GM12878 (cell line): Measurements from ENCODE around the gene IFI6. TPM values are rescaled to one million over a fixed set of nuclear protein-coding genes. Genes with fewer than 3 reads are reported as not detected.

Experiments
- ATF7 ChIP-seq: fragments of 450-650 bp; IDR thresholded peaks from 2 replicates; pipeline ENCODE4 v1.6.1; 2016; ENCODE audit warnings: low read depth, mild to moderate bottlenecking
- BCL11A ChIP-seq: IDR thresholded peaks from 2 replicates; pipeline ENCODE4 v1.6.1; 2011; ENCODE audit warnings: low read depth, low read length
- BRCA1 ChIP-seq: IDR thresholded peaks from 2 replicates; pipeline ENCODE4 v1.6.1; 2011; ENCODE audit warnings: low read depth, low read length, improper control_type of control experiment
- CBX5 ChIP-seq: sonication (generic); IDR thresholded peaks from 2 replicates; pipeline ENCODE4 v1.6.1; 2016; ENCODE audit warnings: low read depth, moderate library complexity, mild to moderate bottlenecking, inconsistent platforms
- CEBPB ChIP-seq, 2 experiments: fragments of 150-350 bp in 1 of 2; IDR thresholded peaks; 2 replicates each; pipeline ENCODE4 v1.6.1; 2012 to 2014; ENCODE audit warnings: low read depth in 2 of 2, low read length in 2 of 2, borderline replicate concordance in 1 of 2, inconsistent platforms in 1 of 2
- CREM ChIP-seq: IDR thresholded peaks from 2 replicates; pipeline ENCODE4 v1.6.1; 2014; ENCODE audit warnings: antibody characterized with exemption, low read depth
- DPF2 ChIP-seq: fragments of 450-650 bp; IDR thresholded peaks from 2 replicates; pipeline ENCODE4 v1.6.1; 2017; ENCODE audit warnings: mild to moderate bottlenecking
- GABPA ChIP-seq: IDR thresholded peaks from 2 replicates; pipeline ENCODE4 v1.6.1; 2014; ENCODE audit warnings: antibody characterized with exemption, low read depth, mild to moderate bottlenecking, inconsistent platforms
- HDAC2 ChIP-seq: fragments of 200-600 bp; sonication (generic); IDR thresholded peaks from 2 replicates; pipeline ENCODE4 v1.6.1; 2017
- IRF5 ChIP-seq: fragments of 450-650 bp; IDR thresholded peaks from 2 replicates; pipeline ENCODE4 v1.6.1; 2017; ENCODE audit warnings: borderline replicate concordance
- JUND ChIP-seq: IDR thresholded peaks from 2 replicates; pipeline ENCODE4 v1.6.1; 2012; ENCODE audit warnings: low read depth, mild to moderate bottlenecking, low read length, improper control_type of control experiment, moderate library complexity
- KAT2A ChIP-seq: conservative IDR thresholded peaks from 2 replicates; pipeline ENCODE4 v1.6.1; 2011; ENCODE audit warnings: low read depth, low read length; ENCODE audit not compliant: control insufficient read depth
- MEF2B ChIP-seq: fragments of 450-650 bp; IDR thresholded peaks from 2 replicates; pipeline ENCODE4 v1.6.1; 2018; ENCODE audit warnings: mild to moderate bottlenecking, moderate library complexity; ENCODE audit not compliant: partially characterized antibody, poor library complexity, severe bottlenecking
- MXI1 ChIP-seq: fragments of 150-350 bp; IDR thresholded peaks from 2 replicates; pipeline ENCODE4 v1.6.1; 2011; ENCODE audit warnings: low read depth, mild to moderate bottlenecking, inconsistent platforms, low read length, improper control_type of control experiment
- NBN ChIP-seq: fragments of 450-650 bp; IDR thresholded peaks from 2 replicates; pipeline ENCODE4 v1.6.1; 2016
- NR2C1 ChIP-seq: fragments of 450-650 bp; IDR thresholded peaks from 2 replicates; pipeline ENCODE4 v1.6.1; 2017; ENCODE audit warnings: antibody characterized with exemption, mild to moderate bottlenecking, moderate library complexity
- RAD21 ChIP-seq: IDR thresholded peaks from 2 replicates; pipeline ENCODE4 v1.6.1; 2011; ENCODE audit warnings: mild to moderate bottlenecking, low read depth, low read length, moderate library complexity; ENCODE audit not compliant: insufficient read depth
- RAD51 ChIP-seq: fragments of 450-650 bp; IDR thresholded peaks from 2 replicates; pipeline ENCODE4 v1.6.1; 2016; ENCODE audit warnings: moderate library complexity, mild to moderate bottlenecking, inconsistent platforms
- RFX5 ChIP-seq: IDR thresholded peaks from 2 replicates; pipeline ENCODE4 v1.6.1; 2011; ENCODE audit warnings: low read depth, low read length, improper control_type of control experiment
- RUNX3 ChIP-seq: IDR thresholded peaks from 2 replicates; pipeline ENCODE4 v1.6.1; 2012; ENCODE audit warnings: low read length, inconsistent platforms
- SPI1 ChIP-seq: IDR thresholded peaks from 2 replicates; pipeline ENCODE4 v1.6.1; 2011; ENCODE audit warnings: low read depth, mild to moderate bottlenecking, low read length, moderate library complexity, borderline replicate concordance; ENCODE audit not compliant: insufficient read depth
- SUPT20H ChIP-seq: IDR thresholded peaks from 2 replicates; pipeline ENCODE4 v1.6.1; 2011; ENCODE audit warnings: low read depth, mild to moderate bottlenecking, low read length, moderate library complexity, borderline replicate concordance; ENCODE audit not compliant: control insufficient read depth
- TAF1 ChIP-seq: IDR thresholded peaks from 2 replicates; pipeline ENCODE4 v1.6.1; 2011; ENCODE audit warnings: mild to moderate bottlenecking, low read depth, low read length, borderline replicate concordance
- ZNF622 ChIP-seq: fragments of 450-650 bp; IDR thresholded peaks from 2 replicates; pipeline ENCODE4 v1.6.1; 2017; ENCODE audit warnings: mild to moderate bottlenecking, inconsistent platforms
- polyA plus RNA-seq, 11 experiments: library from polyadenylated mRNA; depleted of rRNA in 4 of 11; unstranded in 6 of 11; stranded (reverse) in 5 of 11; fragments of >200 nt; fragmentation: Nextera tagmentation in 4 of 11; fragmentation: Illumina TruSeq in 1 of 11; extraction: Ambion mirVana in 4 of 11; extraction: Trizol in 1 of 11; gene quantifications; 1 replicate in 1 of 11; 2 replicates in 10 of 11; pipeline versions ENCODE4 v1.2.1 to v1.2.3, GENCODE V29; 2011 to 2016; ENCODE audit warnings: inconsistent platforms in 2 of 11, missing spikeins in 2 of 11, low read depth in 1 of 11
- total RNA-seq, 4 experiments: library from RNA; depleted of rRNA in 3 of 4; stranded (reverse); fragments of >200 nt in 3 of 4; fragmentation: Illumina TruSeq in 1 of 4; extraction: Trizol in 1 of 4; gene quantifications; 2 replicates each; pipeline versions ENCODE4 v1.2.1 to v1.2.3, GENCODE V29; 2013 to 2021
- TF ChIP-seq, protein P1 (sequence below): IDR thresholded peaks from 2 replicates; pipeline ENCODE4 v1.6.1; 2012; ENCODE audit warnings: low read length, inconsistent platforms
- TF ChIP-seq, protein P2 (sequence below): IDR thresholded peaks from 2 replicates; pipeline ENCODE4 v1.6.1; 2012; ENCODE audit warnings: low read depth, low read length, improper control_type of control experiment
- TF ChIP-seq, protein P3 (sequence below), 3 experiments: IDR thresholded peaks in 2 of 3; conservative IDR thresholded peaks in 1 of 3; 2 replicates each; pipeline ENCODE4 v1.5.1; 2011; ENCODE audit warnings: low read depth in 3 of 3, low read length in 3 of 3, mild to moderate bottlenecking in 3 of 3, control low read depth in 2 of 3, moderate library complexity in 2 of 3, inconsistent platforms in 1 of 3, mixed read lengths in 1 of 3; ENCODE audit not compliant: control insufficient read depth in 2 of 3, insufficient read depth in 1 of 3; ENCODE audit errors: extremely low read depth in 1 of 3

The IFI6 gene
- total and polyA plus RNA-seq, 10 of the 15 experiments (the other 5 are each of a cell fraction or from before 2014, with no cell fraction given) = 5.6 to 123 (median 69.0) TPM

DNA sequence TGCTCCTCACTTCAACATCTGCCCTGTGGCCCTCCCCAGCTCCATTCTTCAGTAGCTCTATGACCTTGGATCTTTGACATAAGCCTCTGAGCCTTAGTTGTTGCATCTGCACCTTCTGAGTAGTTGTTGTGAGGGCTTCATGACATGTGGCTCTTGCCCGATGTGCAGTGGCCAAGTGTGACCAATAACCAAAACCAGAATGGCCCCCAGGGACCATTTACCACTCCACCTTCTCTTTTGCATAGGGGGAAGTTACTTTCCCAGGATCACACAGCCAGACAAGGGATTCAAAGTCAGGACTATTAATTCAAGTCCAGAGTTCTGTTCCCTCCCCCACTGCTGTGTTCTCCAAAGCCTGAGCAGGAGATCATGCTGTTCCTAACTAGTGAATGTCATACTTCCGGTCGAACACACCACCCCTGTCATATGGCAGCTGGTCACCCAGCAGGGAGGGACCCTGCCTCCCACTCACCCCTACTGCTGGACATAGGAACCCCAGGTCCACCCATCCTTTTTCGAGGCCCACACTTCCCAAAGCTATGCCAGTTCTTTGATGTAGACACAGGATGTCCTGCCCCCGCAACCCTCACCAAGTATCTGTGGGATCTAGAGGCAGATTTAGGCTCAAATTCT lies 41.0 kb downstream of the IFI6 start (continued):
- TF ChIP-seq, protein P1, sequence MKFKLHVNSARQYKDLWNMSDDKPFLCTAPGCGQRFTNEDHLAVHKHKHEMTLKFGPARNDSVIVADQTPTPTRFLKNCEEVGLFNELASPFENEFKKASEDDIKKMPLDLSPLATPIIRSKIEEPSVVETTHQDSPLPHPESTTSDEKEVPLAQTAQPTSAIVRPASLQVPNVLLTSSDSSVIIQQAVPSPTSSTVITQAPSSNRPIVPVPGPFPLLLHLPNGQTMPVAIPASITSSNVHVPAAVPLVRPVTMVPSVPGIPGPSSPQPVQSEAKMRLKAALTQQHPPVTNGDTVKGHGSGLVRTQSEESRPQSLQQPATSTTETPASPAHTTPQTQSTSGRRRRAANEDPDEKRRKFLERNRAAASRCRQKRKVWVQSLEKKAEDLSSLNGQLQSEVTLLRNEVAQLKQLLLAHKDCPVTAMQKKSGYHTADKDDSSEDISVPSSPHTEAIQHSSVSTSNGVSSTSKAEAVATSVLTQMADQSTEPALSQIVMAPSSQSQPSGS = no peak
- TF ChIP-seq RAD21 (no peak), ZNF622 (no peak), SPI1 (no peak), IRF5 (no peak), CREM (no peak), RAD51 (peak; percentile 39; the same call in 1 of the 2 replicates), SUPT20H (no peak), DPF2 (peak; percentile 67), CEBPB (IDR thresholded peaks at IDR 0.05; ENCODE audit: borderline replicate concordance in 1 of 2, low read depth in 2 of 2, low read length in 2 of 2) (no peak), JUND (no peak; the same call in 1 of the 2 replicates), ATF7 (peak; percentile 50; the same call in 1 of the 2 replicates), CBX5 (no peak), TAF1 (0 out of 2 replicates have a peak, but pooled peaks have one; percentile 26), RFX5 (no peak; the same call in 1 of the 2 replicates), BCL11A (peak; percentile 85), GABPA (no peak), MXI1 (peak; percentile 86; the same call in 1 of the 2 replicates), NBN (peak; percentile 38; the same call in 1 of the 2 replicates), HDAC2 (no peak), BRCA1 (no peak), RUNX3 (no peak), MEF2B (peak; percentile 98), NR2C1 (peak; percentile 80), KAT2A (no peak)
- TF ChIP-seq, protein P2, sequence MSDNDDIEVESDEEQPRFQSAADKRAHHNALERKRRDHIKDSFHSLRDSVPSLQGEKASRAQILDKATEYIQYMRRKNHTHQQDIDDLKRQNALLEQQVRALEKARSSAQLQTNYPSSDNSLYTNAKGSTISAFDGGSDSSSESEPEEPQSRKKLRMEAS = 0 out of 2 replicates have a peak, but pooled peaks have one; percentile 78
- TF ChIP-seq, protein P3, sequence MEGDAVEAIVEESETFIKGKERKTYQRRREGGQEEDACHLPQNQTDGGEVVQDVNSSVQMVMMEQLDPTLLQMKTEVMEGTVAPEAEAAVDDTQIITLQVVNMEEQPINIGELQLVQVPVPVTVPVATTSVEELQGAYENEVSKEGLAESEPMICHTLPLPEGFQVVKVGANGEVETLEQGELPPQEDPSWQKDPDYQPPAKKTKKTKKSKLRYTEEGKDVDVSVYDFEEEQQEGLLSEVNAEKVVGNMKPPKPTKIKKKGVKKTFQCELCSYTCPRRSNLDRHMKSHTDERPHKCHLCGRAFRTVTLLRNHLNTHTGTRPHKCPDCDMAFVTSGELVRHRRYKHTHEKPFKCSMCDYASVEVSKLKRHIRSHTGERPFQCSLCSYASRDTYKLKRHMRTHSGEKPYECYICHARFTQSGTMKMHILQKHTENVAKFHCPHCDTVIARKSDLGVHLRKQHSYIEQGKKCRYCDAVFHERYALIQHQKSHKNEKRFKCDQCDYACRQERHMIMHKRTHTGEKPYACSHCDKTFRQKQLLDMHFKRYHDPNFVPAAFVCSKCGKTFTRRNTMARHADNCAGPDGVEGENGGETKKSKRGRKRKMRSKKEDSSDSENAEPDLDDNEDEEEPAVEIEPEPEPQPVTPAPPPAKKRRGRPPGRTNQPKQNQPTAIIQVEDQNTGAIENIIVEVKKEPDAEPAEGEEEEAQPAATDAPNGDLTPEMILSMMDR (IDR thresholded peaks at IDR 0.05 in 2 of 3, conservative IDR thresholded peaks at IDR 0.05 in 1 of 3; ENCODE audit: control insufficient read depth in 2 of 3, extremely low read depth in 1 of 3, insufficient read depth in 1 of 3, low read depth in 3 of 3, low read length in 3 of 3) = no peak
